Measurements from ENCODE around the gene TDRKH.

TDRKH gene

DNA sequence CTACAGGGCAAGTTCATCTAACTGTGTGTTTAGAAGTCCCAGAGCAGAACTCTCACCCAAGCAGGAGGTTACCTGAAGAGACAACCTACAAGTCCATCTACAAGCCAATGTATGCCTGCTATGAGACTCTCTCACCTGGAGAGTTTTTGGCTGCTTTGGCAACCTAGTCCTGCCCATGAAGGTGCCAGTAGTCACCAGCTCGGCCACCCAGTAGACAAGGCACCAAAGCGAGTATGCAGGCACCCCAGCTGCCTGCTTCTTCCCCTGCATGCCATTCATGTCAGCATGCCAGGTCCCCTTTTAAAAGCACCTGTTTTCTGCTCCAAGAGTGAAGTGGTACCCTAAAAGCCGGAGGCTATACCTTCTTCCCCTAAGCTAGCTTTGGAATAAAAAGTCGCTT lies 48.8 kb downstream of the TDRKH start:
- no peak overlapping the region for H2BK5ac ChIP-seq (ENCODE audit: low read length)
- H3K36me3 ChIP-seq (replicated peaks in 1 of 2; ENCODE audit: control insufficient read depth in 2 of 2, insufficient read depth in 2 of 2, low read length in 2 of 2), result no peaks in the 10 kb centered on the region
- H3K9ac ChIP-seq (ENCODE audit: low read depth, low read length, poor library complexity), result no peak overlapping the region
- no peak overlapping the region for H2BK120ac ChIP-seq (ENCODE audit: low read depth, low read length)
- H2BK15ac ChIP-seq (ENCODE audit: low read length), result no peak overlapping the region
- H4K91ac ChIP-seq (ENCODE audit: low read depth, low read length, poor library complexity), result no peak overlapping the region
- no peak overlapping the region for H3K4me2 ChIP-seq (ENCODE audit: insufficient read depth, low read length, poor library complexity, severe bottlenecking)
- H3K18ac ChIP-seq (ENCODE audit: low read length), result no peak overlapping the region
- no peak overlapping the region for H3K4me3 ChIP-seq (ENCODE audit: low read length in 2 of 2)
- no peak overlapping the region for H3K4ac ChIP-seq (ENCODE audit: low read length)
- H3K4me1 ChIP-seq (ENCODE audit: control insufficient read depth in 2 of 2, insufficient read depth in 1 of 2, low read depth in 1 of 2, low read length in 2 of 2), result peaks cover 0 to 2% of the 10 kb centered on the region in 2 donors
- H2AFZ ChIP-seq (ENCODE audit: low read length), result no peak overlapping the region
- no peaks in the 10 kb centered on the region for H3K79me1 ChIP-seq (ENCODE audit: low read depth, low read length)
- H3K27me3 ChIP-seq (ENCODE audit: control insufficient read depth in 3 of 3, insufficient read depth in 3 of 3, low read depth in 1 of 3, low read length in 3 of 3), result peaks cover 0 to 32% (median 0%) of the 10 kb centered on the region in 3 experiments
- H4K8ac ChIP-seq (ENCODE audit: low read depth, low read length), result no peak overlapping the region
- WGBS, 2 donors (ENCODE audit: extremely low coverage in 2 of 2, insufficient read length in 2 of 2, insufficient replicate concordance in 1 of 2), result no CpG with 5 or more reads among the region's 4 CpGs
- DNase-seq (ENCODE audit: low spot score), result no peak
- no peak overlapping the region for H3K14ac ChIP-seq (ENCODE audit: low read length)
- no peak overlapping the region for H3K23ac ChIP-seq (ENCODE audit: low read depth, low read length, poor library complexity)
- peaks cover 10 to 12% of the 10 kb centered on the region in 2 donors for H3K9me3 ChIP-seq (replicated peaks in 1 of 2; ENCODE audit: control insufficient read depth in 2 of 2, insufficient read depth in 1 of 2, low read depth in 1 of 2, low read length in 2 of 2)
- H2BK12ac ChIP-seq (ENCODE audit: low read length), result no peak overlapping the region
- no peak overlapping the region for H3K27ac ChIP-seq (replicated peaks; ENCODE audit: low read length)
- no peak overlapping the region for H2AK5ac ChIP-seq (ENCODE audit: low read depth, low read length)

DNA sequence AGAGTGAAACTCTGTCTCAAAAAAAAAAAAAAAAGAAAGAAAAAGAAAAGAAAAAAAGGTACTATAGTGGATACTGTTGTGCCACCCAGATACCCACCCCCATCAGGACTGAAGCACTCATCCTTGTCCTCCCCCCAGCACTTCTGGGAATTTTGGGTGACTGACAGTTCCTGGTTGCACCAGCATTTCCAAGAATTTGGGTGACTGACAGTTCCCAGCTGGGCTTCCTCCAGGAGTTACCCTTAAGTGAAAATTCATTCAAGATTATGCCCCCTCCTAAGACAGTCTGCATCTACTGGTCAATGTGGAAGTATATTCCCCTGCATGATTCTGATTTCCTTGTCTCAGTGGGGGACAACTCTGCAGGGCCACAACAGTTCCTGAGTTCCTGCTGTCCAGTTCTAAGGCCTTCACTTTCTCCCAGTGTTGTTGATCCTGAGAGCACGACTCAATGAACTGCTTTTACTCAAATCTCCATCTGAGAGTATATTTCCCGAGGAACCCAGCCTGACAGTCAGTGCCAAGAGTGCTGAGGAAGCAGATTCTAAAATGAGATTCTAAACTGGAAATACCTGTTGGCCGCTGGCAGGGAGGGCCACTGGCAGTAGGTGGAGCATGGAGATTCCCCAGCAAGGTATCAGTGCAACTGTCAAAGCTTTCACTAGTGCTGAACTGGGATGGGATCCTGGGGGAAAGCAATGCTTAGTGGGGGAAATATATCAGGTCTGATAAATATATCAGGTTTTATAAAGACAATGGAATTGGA lies 50.5 kb downstream of the TDRKH start:
- peaks cover 10 to 12% of the 10 kb centered on the region in 2 donors for H3K9me3 ChIP-seq (replicated peaks in 1 of 2; ENCODE audit: control insufficient read depth in 2 of 2, insufficient read depth in 1 of 2, low read depth in 1 of 2, low read length in 2 of 2)
- H2BK15ac ChIP-seq (ENCODE audit: low read length), result no peak overlapping the region
- H3K27ac ChIP-seq (replicated peaks; ENCODE audit: low read length), result no peak overlapping the region
- no peak overlapping the region for H3K23ac ChIP-seq (ENCODE audit: low read depth, low read length, poor library complexity)
- WGBS, 2 donors (ENCODE audit: extremely low coverage in 2 of 2, insufficient read length in 2 of 2, insufficient replicate concordance in 1 of 2), result no CpG with 5 or more reads among the region's 3 CpGs
- H3K36me3 ChIP-seq (replicated peaks in 1 of 2; ENCODE audit: control insufficient read depth in 2 of 2, insufficient read depth in 2 of 2, low read length in 2 of 2), result no peaks in the 10 kb centered on the region
- H2AFZ ChIP-seq (ENCODE audit: low read length), result no peak overlapping the region
- H3K14ac ChIP-seq (ENCODE audit: low read length), result no peak overlapping the region
- DNase-seq (ENCODE audit: low spot score), result no peak
- H3K27me3 ChIP-seq (ENCODE audit: control insufficient read depth in 3 of 3, insufficient read depth in 3 of 3, low read depth in 1 of 3, low read length in 3 of 3), result peaks cover 0 to 31% (median 0%) of the 10 kb centered on the region in 3 experiments
- H3K79me1 ChIP-seq (ENCODE audit: low read depth, low read length), result no peaks in the 10 kb centered on the region
- H3K4me3 ChIP-seq (ENCODE audit: low read length in 2 of 2), result no peak overlapping the region
- H2BK5ac ChIP-seq (ENCODE audit: low read length), result no peak overlapping the region
- H4K91ac ChIP-seq (ENCODE audit: low read depth, low read length, poor library complexity), result no peak overlapping the region
- H2AK5ac ChIP-seq (ENCODE audit: low read depth, low read length), result no peak overlapping the region
- no peak overlapping the region for H3K9ac ChIP-seq (ENCODE audit: low read depth, low read length, poor library complexity)
- H3K4ac ChIP-seq (ENCODE audit: low read length), result no peak overlapping the region
- no peak overlapping the region for H4K8ac ChIP-seq (ENCODE audit: low read depth, low read length)
- no peak overlapping the region for H3K18ac ChIP-seq (ENCODE audit: low read length)
- H3K4me1 ChIP-seq (ENCODE audit: control insufficient read depth in 2 of 2, insufficient read depth in 1 of 2, low read depth in 1 of 2, low read length in 2 of 2), result peaks cover 0 to 2% of the 10 kb centered on the region in 2 donors
- H2BK120ac ChIP-seq (ENCODE audit: low read depth, low read length), result no peak overlapping the region
- H3K4me2 ChIP-seq (ENCODE audit: insufficient read depth, low read length, poor library complexity, severe bottlenecking), result no peak overlapping the region
- no peak overlapping the region for H2BK12ac ChIP-seq (ENCODE audit: low read length)

DNA sequence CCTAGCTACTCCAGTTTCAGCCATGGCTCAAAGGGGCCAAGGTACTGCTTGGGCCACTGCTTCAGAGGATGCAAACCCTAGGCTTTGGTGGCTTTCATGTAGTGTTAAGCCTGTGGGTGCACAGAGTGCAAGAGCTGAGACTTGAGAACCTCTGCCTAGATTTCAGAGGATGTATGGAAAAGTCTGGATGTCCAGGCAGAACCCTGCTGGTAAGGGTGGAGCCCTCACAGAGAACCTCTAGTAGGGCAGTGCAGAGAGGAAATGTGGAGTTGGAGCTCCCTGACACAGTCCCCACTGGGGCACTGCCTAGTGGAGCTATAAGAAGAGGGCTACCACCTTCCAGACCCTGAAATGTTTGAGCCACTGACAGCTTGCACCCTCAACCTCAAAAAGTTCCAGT lies 52.8 kb downstream of the TDRKH start:
- H2BK15ac ChIP-seq (ENCODE audit: low read length), result no peak overlapping the region
- H3K4me3 ChIP-seq (ENCODE audit: low read length in 2 of 2), result no peak overlapping the region
- H3K14ac ChIP-seq (ENCODE audit: low read length), result no peak overlapping the region
- H3K4ac ChIP-seq (ENCODE audit: low read length), result no peak overlapping the region
- no peak overlapping the region for H2BK12ac ChIP-seq (ENCODE audit: low read length)
- H2BK5ac ChIP-seq (ENCODE audit: low read length), result no peak overlapping the region
- no peak overlapping the region for H2AK5ac ChIP-seq (ENCODE audit: low read depth, low read length)
- H2BK120ac ChIP-seq (ENCODE audit: low read depth, low read length), result no peak overlapping the region
- H3K23ac ChIP-seq (ENCODE audit: low read depth, low read length, poor library complexity), result no peak overlapping the region
- H3K27ac ChIP-seq (replicated peaks; ENCODE audit: low read length), result no peak overlapping the region
- DNase-seq (ENCODE audit: low spot score), result no peak
- no peak overlapping the region for H4K8ac ChIP-seq (ENCODE audit: low read depth, low read length)
- no peak overlapping the region for H2AFZ ChIP-seq (ENCODE audit: low read length)
- H4K91ac ChIP-seq (ENCODE audit: low read depth, low read length, poor library complexity), result no peak overlapping the region
- H3K4me1 ChIP-seq (ENCODE audit: control insufficient read depth in 2 of 2, insufficient read depth in 1 of 2, low read depth in 1 of 2, low read length in 2 of 2), result peaks cover 0 to 2% of the 10 kb centered on the region in 2 donors
- peaks cover 0 to 13% (median 0%) of the 10 kb centered on the region in 3 experiments for H3K27me3 ChIP-seq (ENCODE audit: control insufficient read depth in 3 of 3, insufficient read depth in 3 of 3, low read depth in 1 of 3, low read length in 3 of 3)
- peaks cover 10 to 12% of the 10 kb centered on the region in 2 donors for H3K9me3 ChIP-seq (replicated peaks in 1 of 2; ENCODE audit: control insufficient read depth in 2 of 2, insufficient read depth in 1 of 2, low read depth in 1 of 2, low read length in 2 of 2)
- H3K36me3 ChIP-seq (replicated peaks in 1 of 2; ENCODE audit: control insufficient read depth in 2 of 2, insufficient read depth in 2 of 2, low read length in 2 of 2), result no peaks in the 10 kb centered on the region
- H3K4me2 ChIP-seq (ENCODE audit: insufficient read depth, low read length, poor library complexity, severe bottlenecking), result no peak overlapping the region
- H3K9ac ChIP-seq (ENCODE audit: low read depth, low read length, poor library complexity), result no peak overlapping the region
- H3K79me1 ChIP-seq (ENCODE audit: low read depth, low read length), result no peaks in the 10 kb centered on the region
- H3K18ac ChIP-seq (ENCODE audit: low read length), result no peak overlapping the region

DNA sequence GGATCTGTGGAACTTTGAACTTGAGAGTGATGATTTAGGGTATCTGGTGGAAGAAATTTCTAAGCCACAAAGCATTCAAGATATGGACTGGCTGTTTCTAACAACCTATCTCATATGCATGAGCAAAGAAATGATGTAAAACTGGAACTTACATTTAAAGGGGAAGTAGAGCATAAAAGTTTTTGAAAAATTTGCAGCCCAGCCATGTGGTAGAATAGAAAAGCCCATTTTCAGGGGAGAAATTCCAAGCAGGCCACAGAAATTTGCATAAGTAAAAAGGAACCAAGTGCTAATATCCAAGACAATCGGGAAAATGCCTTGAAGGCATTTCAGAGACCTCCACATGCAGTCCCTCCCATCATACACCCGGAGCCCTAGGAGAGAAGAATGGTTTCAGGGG lies 53.3 kb downstream of the TDRKH start:
- no peak for DNase-seq (ENCODE audit: low spot score)
- Histone ChIP-seq H2BK5ac (ENCODE audit: low read length) (no peak overlapping the region), H3K27me3 (ENCODE audit: control insufficient read depth in 3 of 3, insufficient read depth in 3 of 3, low read depth in 1 of 3, low read length in 3 of 3) (peaks cover 0 to 8% (median 0%) of the 10 kb centered on the region in 3 experiments), H4K91ac (ENCODE audit: low read depth, low read length, poor library complexity) (no peak overlapping the region), H2AK5ac (ENCODE audit: low read depth, low read length) (no peak overlapping the region), H3K23ac (ENCODE audit: low read depth, low read length, poor library complexity) (no peak overlapping the region), H4K8ac (ENCODE audit: low read depth, low read length) (no peak overlapping the region), H3K9ac (ENCODE audit: low read depth, low read length, poor library complexity) (no peak overlapping the region), H3K9me3 (replicated peaks in 1 of 2; ENCODE audit: control insufficient read depth in 2 of 2, insufficient read depth in 1 of 2, low read depth in 1 of 2, low read length in 2 of 2) (peaks cover 10 to 12% of the 10 kb centered on the region in 2 donors), H2AFZ (ENCODE audit: low read length) (no peak overlapping the region), H2BK15ac (ENCODE audit: low read length) (no peak overlapping the region), H3K4me1 (ENCODE audit: control insufficient read depth in 2 of 2, insufficient read depth in 1 of 2, low read depth in 1 of 2, low read length in 2 of 2) (peaks cover 0 to 2% of the 10 kb centered on the region in 2 donors), H3K14ac (ENCODE audit: low read length) (no peak overlapping the region), H3K4me3 (ENCODE audit: low read length in 2 of 2) (no peak overlapping the region), H3K4me2 (ENCODE audit: insufficient read depth, low read length, poor library complexity, severe bottlenecking) (no peak overlapping the region), H3K79me1 (ENCODE audit: low read depth, low read length) (no peaks in the 10 kb centered on the region), H3K36me3 (replicated peaks in 1 of 2; ENCODE audit: control insufficient read depth in 2 of 2, insufficient read depth in 2 of 2, low read length in 2 of 2) (no peaks in the 10 kb centered on the region), H3K4ac (ENCODE audit: low read length) (no peak overlapping the region), H3K27ac (replicated peaks; ENCODE audit: low read length) (no peak overlapping the region), H2BK120ac (ENCODE audit: low read depth, low read length) (no peak overlapping the region), H2BK12ac (ENCODE audit: low read length) (no peak overlapping the region), H3K18ac (ENCODE audit: low read length) (no peak overlapping the region)
- no CpG with 5 or more reads among the region's 2 CpGs for WGBS, 2 donors (ENCODE audit: extremely low coverage in 2 of 2, insufficient read length in 2 of 2, insufficient replicate concordance in 1 of 2)
